ENCODE results near the gene ETFB.
"Not testable (repeated sequence)": the region's sequence is repeated elsewhere in the genome, so short reads cannot be mapped to it uniquely, and the experiment has no call there.

GRCh38 chr19:51397453-51397852, 31.3 kb upstream of the ETFB start:
- TF ChIP-seq REST (IDR thresholded peaks at IDR 0.05; ENCODE audit: insufficient read depth in 1 of 2, low read depth in 2 of 2, low read length in 1 of 2); CTCF (IDR thresholded peaks at IDR 0.05); POLR2AphosphoS5 (IDR thresholded peaks at IDR 0.05; ENCODE audit: low read depth, low read length); SIN3A (IDR thresholded peaks at IDR 0.05; ENCODE audit: borderline replicate concordance, insufficient read depth, low read depth, low read length): not testable (repeated sequence)

All from Panc1 (cell line).